Tibial nerve (tissue), 4 donors: ENCODE results near the gene SMAD9. TPM values are rescaled to one million over a fixed set of nuclear protein-coding genes. Genes with fewer than 3 reads are reported as not detected.
A peak's percentile ranks its signal among the peaks of the same experiment; 100 is the strongest.
"Not testable (repeated sequence)": the region's sequence is repeated elsewhere in the genome, so short reads cannot be mapped to it uniquely, and the experiment has no call there.

Experiments
- DNase-seq, 2 donors: peaks; one replicate each; pipeline ENCODE4 v3.0.0-alpha.2; 2019; ENCODE audit warnings: low spot score in 2 of 2
- H3K27ac ChIP-seq, 4 donors: fragments of 200-600 bp; sonication (generic) in 3 of 4; one replicate each; pipeline ENCODE4 v1.5.1; 2017 to 2019; ENCODE audit warnings: mild to moderate bottlenecking in 1 of 4
- H3K27me3 ChIP-seq, 2 donors: fragments of 200-600 bp; sonication (generic) in 1 of 2; one replicate each; pipeline versions ENCODE4 v1.5.1 to v1.6.0; 2017 to 2019
- H3K36me3 ChIP-seq, 3 donors: fragments of 200-600 bp; sonication (generic); one replicate each; pipeline ENCODE4 v1.5.1; 2018 to 2019
- H3K4me1 ChIP-seq, 4 donors: fragments of 200-600 bp; sonication (generic) in 3 of 4; one replicate each; pipeline ENCODE4 v1.5.1; 2017 to 2019
- H3K4me3 ChIP-seq, 4 donors: fragments of 200-600 bp; sonication (generic) in 3 of 4; one replicate each; pipeline ENCODE4 v1.5.1; 2017 to 2019; ENCODE audit warnings: mild to moderate bottlenecking in 1 of 4, moderate library complexity in 1 of 4
- H3K9me3 ChIP-seq, 4 donors: fragments of 200-600 bp; sonication (generic) in 3 of 4; one replicate each; pipeline ENCODE4 v1.5.1; 2017 to 2019
- EP300 ChIP-seq, 2 donors: sonication (generic); formaldehyde crosslinking; IDR thresholded peaks; one replicate each; pipeline ENCODE4 v1.6.1; 2017; ENCODE audit warnings: antibody characterized with exemption in 2 of 2, mild to moderate bottlenecking in 1 of 2
- POLR2A ChIP-seq, 2 donors: fragments of 450-650 bp; IDR thresholded peaks; one replicate each; pipeline ENCODE4 v1.6.1; 2017; ENCODE audit warnings: antibody characterized with exemption in 2 of 2, mild to moderate bottlenecking in 2 of 2, moderate library complexity in 2 of 2
- WGBS, 2 donors: methylation state at CpG; one replicate each; pipeline ENCODE4 v1.1.5; 2018; 5-methylcytosine and 5-hydroxymethylcytosine counted together
- total RNA-seq, 4 donors: library from RNA; depleted of rRNA; stranded (reverse); fragments of >200 nt; gene quantifications; one replicate each; pipeline ENCODE4 v1.1.0, GENCODE V29; 2016
- TF ChIP-seq, protein P1 (sequence below), 5 experiments: fragments of 200-600 bp in 3 of 5; fragments of 450-650 bp in 2 of 5; sonication (generic) in 3 of 5; IDR thresholded peaks; one replicate each; pipeline ENCODE4 v1.5.1; 2016 to 2019; ENCODE audit warnings: antibody characterized with exemption in 5 of 5, mild to moderate bottlenecking in 3 of 5, moderate library complexity in 2 of 5

Gene SMAD9
- total RNA-seq, 4 donors from 2014 or later: 13.8 to 20.4 (median 15.8) TPM

DNA sequence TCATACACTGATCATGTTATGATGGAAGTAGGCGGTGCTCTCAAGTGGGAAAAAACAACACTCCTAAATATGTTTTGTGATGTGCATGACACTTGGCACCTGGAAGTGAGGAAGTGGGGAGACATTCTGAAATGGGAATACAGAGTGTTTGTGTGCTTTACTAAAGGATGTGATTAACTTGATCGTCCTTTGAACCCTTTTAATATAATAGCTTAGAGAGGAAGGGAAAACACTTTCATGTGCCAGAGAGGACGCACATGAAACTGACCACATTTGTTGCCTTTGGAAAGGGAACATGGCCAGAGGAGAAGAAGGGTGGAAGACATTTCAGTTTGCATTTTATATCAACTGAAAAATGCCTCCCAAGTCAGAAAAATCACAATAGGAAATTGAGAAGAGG, 31.4 kb downstream of the SMAD9 start:
- no peak for TF ChIP-seq EP300 (IDR thresholded peaks at IDR 0.05)
- DNase-seq: no peak
- Histone ChIP-seq H3K36me3 (no peaks in the 10 kb centered on the region), H3K9me3 (no peaks in the 10 kb centered on the region), H3K27ac (peak overlapping the region in 2 of 4 donors; percentile 49 to 68), H3K4me3 (no peak overlapping the region), H3K4me1 (peaks cover 0 to 36% (median 6%) of the 10 kb centered on the region in 4 donors), H3K27me3 (no peaks in the 10 kb centered on the region)
- 42 to 67% methylated on average over 3 of the region's 3 CpGs for WGBS, 2 donors

DNA sequence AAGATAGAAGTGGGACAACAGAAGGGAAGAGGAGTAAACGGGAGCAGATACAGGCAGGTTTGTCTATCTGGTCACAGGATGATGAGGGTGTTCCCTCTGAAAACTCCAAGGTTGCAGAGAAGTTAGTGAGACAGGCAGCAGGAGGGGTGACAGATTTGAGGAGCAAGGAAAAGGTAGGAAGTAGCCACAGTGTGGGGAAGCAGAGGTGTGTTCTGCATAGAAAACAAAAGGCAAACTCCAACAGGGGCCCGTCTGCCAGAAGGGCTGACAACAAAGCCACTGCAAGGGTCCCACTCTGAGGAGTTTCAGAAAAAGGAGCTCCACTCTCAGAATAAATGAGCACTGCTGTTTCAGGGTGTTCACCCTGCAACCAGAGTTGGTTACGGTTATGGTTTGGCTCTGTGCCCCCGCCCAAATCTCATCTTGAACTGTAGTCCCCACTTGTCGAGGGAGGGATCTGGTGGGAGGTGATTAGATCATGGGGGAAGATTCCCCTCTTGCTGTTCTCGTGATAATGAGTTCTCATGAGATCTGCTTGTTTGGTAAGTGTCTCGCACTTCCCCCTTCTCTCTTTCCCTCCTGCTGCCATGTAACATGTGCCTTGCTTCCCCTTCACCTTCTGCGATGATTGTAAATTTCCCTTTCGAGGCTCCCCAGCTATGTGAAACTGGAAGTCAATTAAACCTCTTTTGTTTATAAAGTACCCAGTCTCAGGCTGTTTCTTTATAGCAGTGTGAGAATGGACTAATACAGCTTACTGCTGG, 32.1 kb downstream of the SMAD9 start:
- H3K27me3 ChIP-seq: no peaks in the 10 kb centered on the region
- peak overlapping the region in 2 of 4 donors; percentile 49 to 68 for H3K27ac ChIP-seq

DNA sequence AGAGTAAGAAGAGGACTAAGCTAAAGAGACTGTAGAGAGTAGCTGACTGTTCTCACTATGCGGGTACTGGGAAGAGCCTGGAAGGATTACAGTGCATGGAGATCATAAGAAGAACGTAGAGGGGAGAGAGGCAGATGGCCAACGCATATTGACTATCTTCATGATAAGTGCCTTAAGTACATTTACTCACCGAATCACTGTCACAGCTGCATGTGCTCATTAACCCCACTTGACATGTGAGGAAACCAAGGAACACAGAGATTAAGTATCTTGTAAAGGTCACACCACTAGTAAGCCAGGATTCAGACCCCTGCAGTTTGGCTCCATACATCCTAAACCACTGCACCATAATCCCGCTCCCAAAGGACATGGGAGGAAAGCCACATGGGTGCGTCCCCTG, 34.1 kb downstream of the SMAD9 start:
- DNase-seq: no peak
- 91 to 93% methylated on average over 6 of the region's 6 CpGs for WGBS, 2 donors
- Histone ChIP-seq H3K4me3 (no peak overlapping the region), H3K27ac (no peak overlapping the region), H3K4me1 (peaks cover 0 to 31% (median 6%) of the 10 kb centered on the region in 4 donors), H3K36me3 (no peaks in the 10 kb centered on the region), H3K9me3 (no peaks in the 10 kb centered on the region), H3K27me3 (no peaks in the 10 kb centered on the region)
- TF ChIP-seq, protein P1, sequence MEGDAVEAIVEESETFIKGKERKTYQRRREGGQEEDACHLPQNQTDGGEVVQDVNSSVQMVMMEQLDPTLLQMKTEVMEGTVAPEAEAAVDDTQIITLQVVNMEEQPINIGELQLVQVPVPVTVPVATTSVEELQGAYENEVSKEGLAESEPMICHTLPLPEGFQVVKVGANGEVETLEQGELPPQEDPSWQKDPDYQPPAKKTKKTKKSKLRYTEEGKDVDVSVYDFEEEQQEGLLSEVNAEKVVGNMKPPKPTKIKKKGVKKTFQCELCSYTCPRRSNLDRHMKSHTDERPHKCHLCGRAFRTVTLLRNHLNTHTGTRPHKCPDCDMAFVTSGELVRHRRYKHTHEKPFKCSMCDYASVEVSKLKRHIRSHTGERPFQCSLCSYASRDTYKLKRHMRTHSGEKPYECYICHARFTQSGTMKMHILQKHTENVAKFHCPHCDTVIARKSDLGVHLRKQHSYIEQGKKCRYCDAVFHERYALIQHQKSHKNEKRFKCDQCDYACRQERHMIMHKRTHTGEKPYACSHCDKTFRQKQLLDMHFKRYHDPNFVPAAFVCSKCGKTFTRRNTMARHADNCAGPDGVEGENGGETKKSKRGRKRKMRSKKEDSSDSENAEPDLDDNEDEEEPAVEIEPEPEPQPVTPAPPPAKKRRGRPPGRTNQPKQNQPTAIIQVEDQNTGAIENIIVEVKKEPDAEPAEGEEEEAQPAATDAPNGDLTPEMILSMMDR (IDR thresholded peaks at IDR 0.05): no peak
- TF ChIP-seq EP300 (IDR thresholded peaks at IDR 0.05) (no peak), POLR2A (IDR thresholded peaks at IDR 0.05) (no peak)

More for the DNA sequence above, 32.1 kb downstream of the SMAD9 start:
- Histone ChIP-seq H3K4me3 (no peak overlapping the region), H3K36me3 (no peaks in the 10 kb centered on the region), H3K9me3 (no peaks in the 10 kb centered on the region), H3K4me1 (peaks cover 0 to 40% (median 6%) of the 10 kb centered on the region in 4 donors)
- WGBS, 2 donors: 31 to 38% methylated on average over 9 of the region's 9 CpGs
- TF ChIP-seq EP300 (IDR thresholded peaks at IDR 0.05) (no peak), POLR2A (IDR thresholded peaks at IDR 0.05) (no peak)
- TF ChIP-seq, protein P1 (IDR thresholded peaks at IDR 0.05): no peak
- DNase-seq: no peak

DNA sequence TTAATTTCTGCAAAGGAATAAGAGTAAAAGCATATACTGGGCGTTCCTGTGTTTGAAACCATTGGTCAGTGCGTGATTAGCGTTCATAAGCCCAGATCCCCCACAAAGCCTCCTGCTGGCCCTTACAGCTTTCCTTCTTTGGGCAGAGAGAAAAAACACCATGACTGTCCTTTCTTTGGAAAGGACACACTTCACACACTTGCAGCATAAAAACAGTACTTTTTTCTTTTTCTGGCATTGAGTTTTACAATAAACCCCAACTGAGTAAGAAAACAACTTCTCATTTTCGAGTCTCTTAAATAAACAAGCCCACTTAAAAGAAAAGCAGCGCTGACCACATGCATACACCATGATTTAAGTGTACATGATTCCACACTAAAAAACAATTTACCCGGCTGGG, 35.8 kb downstream of the SMAD9 start:
- H3K4me3 ChIP-seq: no peak overlapping the region
- no peaks in the 10 kb centered on the region for H3K9me3 ChIP-seq
- 80 to 81% methylated on average over 6 of the region's 6 CpGs for WGBS, 2 donors
- H3K27me3 ChIP-seq: no peaks in the 10 kb centered on the region
- H3K27ac ChIP-seq: no peak overlapping the region
- no peak for DNase-seq
- peaks cover 0 to 5% (median 0%) of the 10 kb centered on the region in 3 donors for H3K36me3 ChIP-seq
- peaks cover 0 to 22% (median 6%) of the 10 kb centered on the region in 4 donors for H3K4me1 ChIP-seq
- TF ChIP-seq EP300 (IDR thresholded peaks at IDR 0.05) (no peak), POLR2A (IDR thresholded peaks at IDR 0.05) (no peak)
- TF ChIP-seq, protein P1 (IDR thresholded peaks at IDR 0.05): no peak

DNA sequence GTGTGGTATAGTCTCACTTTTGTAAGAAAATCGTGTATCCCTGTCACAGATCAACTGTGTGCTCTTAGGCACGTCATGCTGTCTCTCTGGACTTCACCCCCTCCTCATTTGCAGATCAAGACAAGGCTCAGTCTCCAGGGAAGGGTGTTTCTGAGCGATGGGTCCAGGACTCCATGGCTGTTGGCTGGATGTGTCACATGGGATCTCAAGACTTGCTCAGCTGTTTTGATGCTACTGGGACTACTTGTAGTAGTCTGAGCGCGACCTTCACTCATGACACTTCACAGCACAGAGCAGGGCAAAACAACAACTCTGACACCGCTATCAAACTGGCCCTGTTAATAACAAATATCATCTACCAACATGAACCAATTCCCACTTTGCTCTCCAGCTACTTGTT, 36.2 kb downstream of the SMAD9 start:
- no peak for DNase-seq
- Histone ChIP-seq H3K27ac (no peak overlapping the region), H3K4me3 (no peak overlapping the region), H3K27me3 (no peaks in the 10 kb centered on the region), H3K36me3 (peaks cover 0 to 9% (median 0%) of the 10 kb centered on the region in 3 donors), H3K4me1 (peaks cover 0 to 18% (median 5%) of the 10 kb centered on the region in 4 donors), H3K9me3 (no peaks in the 10 kb centered on the region)
- TF ChIP-seq, protein P1 (IDR thresholded peaks at IDR 0.05): no peak
- TF ChIP-seq EP300 (IDR thresholded peaks at IDR 0.05): no peak
- TF ChIP-seq POLR2A (IDR thresholded peaks at IDR 0.05): no peak
- 79 to 85% methylated on average over 6 of the region's 6 CpGs for WGBS, 2 donors

DNA sequence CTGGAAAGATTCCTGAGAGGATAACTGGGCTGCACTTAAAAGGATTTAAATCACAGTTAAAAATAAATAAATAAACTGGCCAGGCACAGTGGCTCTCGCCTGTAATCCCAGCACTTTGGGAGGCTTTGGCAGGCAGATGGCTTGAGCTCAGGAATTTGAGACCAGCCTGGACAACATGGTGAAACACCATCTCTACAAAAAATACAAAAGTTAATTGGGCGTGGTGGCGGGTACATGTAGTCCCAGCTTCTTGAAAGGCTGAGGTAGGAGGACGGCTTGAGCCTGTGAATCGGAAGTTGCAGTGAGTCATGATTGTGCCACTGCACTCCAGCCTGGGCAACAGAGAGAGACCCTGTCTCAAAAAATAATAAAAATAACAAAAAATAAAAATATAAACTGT, 36.6 kb downstream of the SMAD9 start:
- H3K9me3 ChIP-seq, H3K27me3 ChIP-seq, H3K27ac ChIP-seq, H3K4me3 ChIP-seq, H3K36me3 ChIP-seq: not testable (repeated sequence)
- peaks cover 0 to 15% (median 4%) of the 10 kb centered on the region in 4 donors for H3K4me1 ChIP-seq
- 74 to 84% methylated on average over 5 of the region's 5 CpGs for WGBS, 2 donors
- peak in 1 of 2 donors; percentile 17 for DNase-seq
